NCI-H82 treated with DMSO at 0.1 percent for 48 hours (cell line): Measurements from ENCODE around the gene TMEM31.
A peak's percentile ranks its signal among the peaks of the same experiment; 100 is the strongest.
"Not testable (repeated sequence)": the region's sequence is repeated elsewhere in the genome, so short reads cannot be mapped to it uniquely, and the experiment has no call there.

Experiments used
- DNase-seq: peaks from one replicate; lab custom pipeline; 2025; ENCODE audit not compliant: unreplicated experiment; lab: John Stamatoyannopoulos, UW

The TMEM31 gene

DNA sequence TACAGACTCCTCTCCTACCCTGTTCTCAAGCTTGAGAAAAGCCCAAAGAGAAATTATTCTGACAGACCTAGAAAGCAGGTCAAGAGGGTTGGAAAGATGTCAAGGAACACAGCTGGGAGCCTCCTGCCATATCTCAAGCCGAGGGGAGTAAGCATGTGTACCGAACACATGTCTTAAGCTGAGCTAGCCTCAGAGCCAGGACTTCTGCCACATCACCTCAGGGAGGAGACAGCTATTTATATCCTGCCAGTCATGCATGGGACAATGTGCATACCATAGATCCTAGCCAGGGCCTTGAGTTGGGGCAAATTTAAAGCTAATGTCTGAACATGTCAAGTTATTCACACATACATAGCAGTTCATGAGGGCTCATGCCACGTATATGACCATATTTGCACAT is 11.8 kb downstream of the TMEM31 start:
- DNase-seq: no peak

DNA sequence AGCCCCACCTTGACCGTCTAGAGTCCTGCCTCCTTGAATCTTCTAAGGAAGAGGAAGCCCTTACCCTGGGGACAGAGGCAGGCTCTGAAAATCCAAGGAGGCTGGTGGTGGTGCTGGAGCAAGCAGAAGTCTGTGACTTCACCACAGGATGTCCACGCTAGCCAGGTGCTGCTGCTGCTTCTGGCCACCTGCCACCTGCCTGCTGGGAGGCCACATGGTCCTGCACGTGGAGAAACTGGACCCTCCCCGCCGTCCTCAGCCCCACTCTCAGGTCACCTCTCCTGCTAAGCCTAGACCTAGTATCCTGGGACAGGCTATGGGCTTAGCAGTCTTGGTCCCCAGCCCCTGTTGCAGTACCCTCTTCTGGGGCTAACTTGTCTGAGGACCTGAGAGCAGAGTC is 15.8 kb downstream of the TMEM31 start:
- DNase-seq: no peak

DNA sequence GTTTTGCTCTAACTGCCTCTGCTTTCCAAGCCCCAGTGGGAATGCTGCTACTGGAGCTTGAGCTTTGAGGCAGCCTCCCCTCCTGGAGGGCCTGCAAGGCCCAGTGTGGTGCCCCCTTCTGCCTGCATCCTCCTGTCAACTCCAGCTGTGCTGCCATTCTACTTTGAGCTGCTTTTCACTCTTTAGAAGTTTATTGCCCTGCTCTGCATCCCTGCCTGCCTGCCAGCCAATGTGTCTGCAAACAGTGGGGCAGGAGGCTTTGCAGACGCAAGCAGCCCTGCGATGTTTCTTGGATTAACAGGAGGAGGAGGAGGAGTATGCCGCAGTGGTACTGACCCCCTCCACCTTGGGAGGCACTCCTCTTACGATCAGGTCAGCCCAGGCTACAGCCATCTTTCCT is 16.4 kb downstream of the TMEM31 start:
- DNase-seq: no peak

DNA sequence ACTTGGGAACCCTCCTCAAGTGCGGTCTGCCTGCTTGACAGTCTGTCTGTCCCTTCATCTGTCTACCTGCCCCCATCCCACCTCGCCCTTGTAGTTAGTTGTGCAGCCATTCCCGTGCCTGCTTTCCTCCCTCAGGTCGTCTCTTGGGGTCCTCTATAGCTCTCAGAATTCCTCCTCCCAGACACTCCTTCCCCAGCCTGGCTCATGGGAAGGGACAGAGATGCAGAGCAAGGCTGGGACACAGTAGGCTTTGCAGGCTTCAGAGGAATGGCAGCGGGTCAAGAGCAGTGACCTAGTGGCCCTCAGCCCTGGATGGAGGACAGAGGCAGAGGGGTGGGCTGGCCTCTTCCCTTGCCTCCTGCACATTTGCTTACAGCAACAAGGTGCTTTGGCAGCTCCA is 18.3 kb downstream of the TMEM31 start:
- no peak for DNase-seq

DNA sequence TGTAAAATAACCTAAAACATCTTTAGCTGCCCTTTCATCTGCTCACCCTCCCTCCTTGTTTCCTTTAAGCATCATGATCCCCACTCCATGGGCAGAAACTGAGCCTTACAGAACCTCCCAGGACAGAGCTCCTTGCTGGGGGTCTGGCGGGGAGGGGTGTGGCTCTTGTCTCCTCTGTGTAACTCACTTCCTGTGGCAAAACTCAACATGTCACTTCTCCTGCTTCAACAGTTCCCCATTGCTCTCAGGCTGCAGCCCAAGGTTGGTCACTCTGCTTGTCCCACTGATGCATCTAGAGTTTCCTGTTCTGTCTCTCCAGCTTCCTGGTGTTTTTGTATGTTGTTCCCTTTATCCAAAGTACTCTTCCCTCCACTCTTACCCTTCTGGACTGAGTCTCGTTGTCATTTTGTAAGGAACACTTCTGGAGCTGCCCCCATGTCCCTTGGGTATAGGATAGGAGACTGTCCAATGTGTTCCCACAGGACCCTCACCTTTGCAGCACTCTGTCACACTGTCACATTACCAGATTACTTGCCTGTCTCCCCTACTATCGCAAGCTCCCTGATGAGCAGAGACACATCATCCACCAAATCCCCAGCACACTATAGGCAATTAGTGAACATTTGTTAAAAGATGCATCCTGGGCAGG is 19.6 kb downstream of the TMEM31 start:
- DNase-seq: no peak

DNA sequence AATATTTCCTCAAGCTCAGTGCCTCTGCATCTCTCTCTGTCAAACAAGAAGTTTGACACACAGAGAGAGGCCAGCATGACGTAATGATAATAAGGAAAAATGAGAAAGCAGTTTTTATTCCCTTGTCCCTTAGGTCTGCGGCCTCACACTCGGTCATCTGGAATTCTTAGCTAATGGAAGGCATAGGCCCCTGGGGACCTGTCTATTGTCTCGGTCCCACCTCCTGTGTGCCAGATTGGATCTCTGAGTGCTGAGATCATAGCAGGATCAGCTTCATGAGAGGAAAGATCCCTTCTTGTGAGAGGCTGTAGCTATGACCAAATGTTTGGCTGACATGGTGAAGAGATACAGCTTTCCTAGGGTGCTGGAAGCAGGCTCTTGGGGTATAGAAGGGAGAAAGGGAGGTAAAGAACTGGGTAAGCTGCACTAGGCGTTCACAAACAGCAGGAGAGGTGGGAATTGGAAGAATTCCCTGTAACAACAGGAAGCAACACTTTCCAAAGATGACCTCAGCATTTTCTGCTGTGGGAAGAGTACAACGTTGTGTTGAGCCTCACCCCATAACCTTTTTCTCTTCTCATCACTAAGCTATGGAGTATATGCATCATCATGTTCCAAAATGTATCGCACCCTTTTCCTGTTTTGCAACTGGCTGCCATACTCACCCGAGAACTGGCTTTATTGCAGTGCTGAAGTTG is 20.2 kb downstream of the TMEM31 start:
- DNase-seq: peak; percentile 23

DNA sequence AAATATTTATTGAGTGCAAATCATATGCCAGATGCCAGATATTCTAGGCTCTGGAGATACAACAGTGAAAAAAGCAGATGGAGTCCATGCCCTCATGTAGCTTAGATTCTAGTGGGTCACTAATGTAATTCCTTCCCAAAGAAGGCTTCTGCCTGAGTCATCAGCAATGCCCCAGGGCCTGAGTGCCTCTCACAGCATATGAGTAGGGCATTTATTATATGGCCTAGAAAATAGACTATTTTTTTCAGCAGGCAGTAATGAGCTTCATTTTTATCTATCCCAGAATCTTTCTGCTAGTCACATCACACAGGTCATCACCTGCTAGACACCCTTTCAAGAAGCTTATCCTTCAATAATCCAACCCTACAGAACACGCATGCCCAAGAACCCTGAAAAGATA is 22.3 kb downstream of the TMEM31 start:
- peak; percentile 34 for DNase-seq

DNA sequence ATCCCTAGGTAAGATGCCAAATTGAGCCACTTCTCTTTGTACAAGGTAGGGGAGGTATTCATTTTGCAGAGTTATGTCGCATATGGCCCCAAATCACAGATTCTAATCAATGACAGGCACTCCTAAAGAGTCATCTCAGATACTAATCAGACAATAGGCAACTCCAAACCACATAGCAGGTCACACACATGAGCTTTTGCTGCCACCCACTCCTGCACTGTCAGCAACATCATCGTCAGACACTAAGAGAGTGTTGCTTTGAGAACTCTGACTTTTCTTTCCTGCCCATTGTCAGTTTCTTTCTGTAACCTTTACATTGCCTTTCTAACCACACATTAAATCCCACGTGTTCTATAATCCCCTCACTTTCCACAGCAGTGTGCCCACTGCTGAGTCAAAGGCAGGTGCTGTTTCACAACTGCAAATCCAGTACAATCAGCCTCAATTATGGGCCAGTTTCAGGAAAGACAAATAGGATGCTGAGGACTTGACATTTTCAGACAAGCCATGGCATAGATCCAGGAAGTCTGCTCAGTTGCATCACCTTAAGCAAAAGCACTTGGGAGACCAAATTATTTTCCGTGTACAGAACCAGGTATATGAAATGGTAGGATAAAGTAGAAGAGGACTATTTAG is 23.5 kb downstream of the TMEM31 start:
- peak; percentile 12 for DNase-seq

DNA sequence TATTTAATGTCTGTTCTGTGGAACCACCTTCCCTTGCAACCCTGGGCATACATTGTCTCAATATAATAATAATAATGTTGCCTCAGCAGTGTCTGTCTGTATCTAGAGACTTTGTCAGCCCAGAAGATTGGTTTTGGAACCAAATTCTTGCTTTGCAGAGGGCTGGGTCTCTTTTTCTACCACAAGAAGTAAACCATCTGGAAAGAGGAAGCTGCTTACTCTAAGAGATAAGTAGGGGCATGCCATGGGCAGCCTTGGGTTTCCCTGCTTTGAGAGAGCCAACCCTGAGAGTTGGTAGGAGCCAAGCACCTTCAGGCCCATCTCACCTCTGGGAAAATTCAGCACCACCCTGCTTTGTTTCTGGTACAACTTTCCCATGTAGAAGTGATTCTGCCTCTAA is 27.0 kb downstream of the TMEM31 start:
- no peak for DNase-seq

DNA sequence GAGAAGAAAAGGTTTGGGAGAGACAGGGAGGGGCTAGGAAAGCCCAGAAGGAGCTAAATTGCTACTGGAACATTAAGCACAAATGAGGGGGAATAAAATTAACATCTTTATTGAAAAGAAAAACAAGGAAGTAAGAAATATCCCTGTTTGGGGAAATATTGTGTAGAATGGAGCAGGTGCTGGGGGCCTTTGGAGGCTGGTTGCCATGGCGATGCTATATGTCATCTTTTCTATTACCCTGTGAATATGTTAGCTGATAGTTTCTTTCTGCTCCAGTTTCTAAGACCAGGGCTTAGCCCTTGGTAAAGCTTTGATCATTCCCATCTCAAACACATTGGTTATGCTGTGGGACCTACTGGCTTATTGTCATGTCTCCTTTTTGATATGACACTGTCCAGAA is 28.7 kb downstream of the TMEM31 start:
- DNase-seq: no peak

DNA sequence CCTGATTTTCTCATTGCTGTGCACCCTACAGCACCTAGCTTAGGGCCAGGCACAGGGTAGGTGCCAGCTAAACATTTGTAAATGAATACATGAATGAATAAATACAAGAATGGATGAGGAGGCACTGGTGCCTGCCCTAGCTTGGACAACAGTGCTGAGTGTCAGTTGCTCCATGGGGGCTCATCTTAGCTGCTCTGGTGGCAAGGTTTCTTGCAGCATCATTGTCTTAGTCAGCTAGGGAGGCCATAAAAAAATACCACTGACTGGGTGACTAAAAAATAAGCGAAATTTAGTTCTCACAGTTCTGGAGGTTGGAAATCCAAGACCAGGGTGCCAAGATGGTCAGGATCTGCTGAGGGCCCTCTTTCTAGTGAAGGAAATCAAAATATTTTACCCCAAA is 31.2 kb downstream of the TMEM31 start:
- no peak for DNase-seq

DNA sequence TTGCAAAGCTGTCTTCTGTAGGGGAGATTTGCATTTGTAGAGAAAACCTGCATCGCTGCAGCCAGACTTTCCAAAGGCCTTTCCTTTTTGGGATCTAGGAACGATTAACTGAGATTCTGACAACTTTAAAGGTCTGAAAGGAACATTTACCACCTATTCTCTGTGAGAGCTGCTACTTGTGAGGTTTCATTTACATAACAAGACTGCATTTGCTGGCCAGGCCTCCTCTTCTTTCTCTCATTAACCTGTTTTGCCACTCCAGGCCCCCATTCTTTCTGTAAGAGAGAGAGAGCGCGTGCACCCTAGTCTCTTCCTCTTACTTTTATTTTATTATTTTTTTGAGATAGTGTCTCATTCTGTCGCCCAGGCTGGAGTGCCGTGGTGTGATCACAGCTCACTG is 31.6 kb downstream of the TMEM31 start:
- DNase-seq: no peak

DNA sequence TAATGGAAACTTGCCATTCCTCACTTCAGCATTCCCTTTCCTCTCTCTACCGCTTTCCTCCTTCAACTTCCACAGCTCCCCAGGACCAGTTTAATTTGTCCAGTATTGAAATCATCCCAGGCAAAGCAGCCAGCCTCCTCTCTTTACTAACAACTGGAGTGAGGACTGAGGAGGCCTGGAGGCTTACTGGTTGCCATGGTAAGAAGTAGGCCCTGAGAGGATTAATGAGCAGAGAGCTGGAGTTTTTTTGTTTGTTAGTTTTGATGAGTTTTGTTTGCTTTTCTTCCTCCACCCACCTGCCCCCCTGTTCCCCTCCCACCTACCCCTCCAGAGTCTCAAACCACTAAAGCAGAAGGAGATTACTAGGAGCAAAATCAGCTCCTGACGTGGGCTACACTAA is 36.5 kb downstream of the TMEM31 start:
- peak; percentile 7 for DNase-seq

DNA sequence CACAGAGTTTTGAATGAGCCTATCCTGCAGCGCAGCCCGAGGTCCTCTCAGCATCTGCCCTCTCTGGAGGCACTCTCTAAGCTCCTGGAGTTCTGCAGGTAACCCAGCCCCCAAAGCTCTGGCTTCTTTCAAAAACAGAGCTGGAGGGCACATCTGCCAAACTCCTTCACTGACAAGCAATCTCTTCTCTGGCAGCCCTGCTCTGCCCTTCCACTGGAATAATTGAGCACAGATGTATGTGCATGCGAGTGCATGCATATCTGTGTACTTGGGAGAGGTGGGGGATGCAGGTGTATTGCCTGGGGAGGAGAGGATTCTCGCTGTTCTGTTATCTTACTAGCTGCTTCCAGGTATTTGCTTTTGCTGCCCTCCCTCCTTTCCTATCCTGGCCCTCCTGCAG is 43.7 kb downstream of the TMEM31 start:
- no peak for DNase-seq

DNA sequence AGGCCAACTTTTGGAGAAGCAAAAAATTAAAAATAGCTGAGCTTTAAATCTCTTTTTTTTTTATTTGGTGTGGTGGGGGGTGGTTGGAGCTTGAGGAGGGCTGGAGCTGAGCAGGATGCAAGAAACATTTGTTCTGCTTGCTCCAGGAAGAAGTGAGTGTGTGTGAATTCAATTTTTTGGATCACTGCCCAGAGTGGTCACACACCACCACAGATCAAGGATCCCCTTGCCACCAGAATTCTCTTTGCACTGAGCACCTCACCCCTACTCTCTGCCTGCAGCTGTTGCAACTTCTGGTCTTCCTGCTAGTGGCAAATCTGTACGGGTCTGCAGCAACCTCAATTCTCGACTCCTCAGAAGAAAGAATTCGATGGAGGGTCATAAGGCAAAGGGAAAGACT is 46.0 kb downstream of the TMEM31 start:
- no peak for DNase-seq

DNA sequence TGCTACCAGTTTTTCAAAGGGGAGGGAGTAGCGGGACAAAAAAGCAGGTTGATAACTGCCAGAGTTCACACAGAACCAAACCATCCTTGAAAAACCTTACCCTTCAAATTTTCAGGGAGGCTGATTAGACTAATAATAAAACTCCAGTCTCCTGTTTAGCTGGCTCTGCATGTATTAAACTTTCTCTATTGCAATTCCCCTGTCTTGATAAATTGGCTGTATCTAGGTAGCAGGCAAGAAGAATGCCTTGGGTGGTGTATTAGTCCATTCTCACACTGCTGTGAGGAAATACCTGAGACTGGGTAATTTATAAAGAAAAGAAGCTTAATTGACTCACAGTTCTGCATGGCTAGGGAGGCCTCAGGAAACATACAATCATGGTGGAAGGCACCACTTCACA is 47.8 kb downstream of the TMEM31 start:
- DNase-seq: no peak

DNA sequence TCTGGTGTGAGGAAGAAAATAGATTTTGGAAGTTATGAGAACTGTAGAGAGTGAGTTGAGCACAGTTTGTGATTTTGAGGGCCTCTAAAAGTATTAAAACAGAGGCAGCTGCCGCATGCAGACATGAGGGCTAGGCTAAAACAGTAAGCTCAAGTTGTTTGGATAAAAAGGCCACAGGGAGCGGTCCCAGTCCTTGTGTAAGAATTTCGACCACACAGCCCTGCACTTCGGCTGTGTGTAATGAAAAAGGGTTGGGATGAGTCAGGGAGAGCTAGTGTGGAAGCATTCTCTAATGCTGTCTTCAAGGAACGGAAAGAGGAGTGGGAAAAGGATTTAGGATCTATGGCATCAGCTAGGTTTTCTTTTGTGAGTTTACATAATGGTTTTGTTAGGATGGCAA is 52.8 kb downstream of the TMEM31 start:
- not testable (repeated sequence) for DNase-seq
